ENCODE data around the gene PARVG.

The PARVG gene

DNA sequence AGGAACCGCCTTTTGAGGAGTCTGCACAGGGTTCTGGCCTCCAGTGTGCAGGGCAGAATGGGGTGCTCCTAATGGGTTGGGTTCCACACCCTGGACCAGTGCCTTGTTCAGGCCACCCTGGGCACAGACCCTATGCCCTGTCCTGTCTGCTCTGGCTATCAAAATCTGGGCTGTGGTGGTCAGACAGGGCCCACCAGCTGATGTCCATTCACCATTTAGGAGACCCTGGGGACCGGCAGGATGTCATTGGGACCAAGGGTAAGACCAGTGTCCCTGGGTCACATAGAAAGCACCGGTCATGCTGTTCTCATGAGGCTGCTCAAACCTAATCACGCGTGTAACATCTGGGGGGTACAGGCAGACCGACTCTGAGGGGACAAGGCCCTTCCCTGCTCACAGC lies 37.3 kb downstream of the PARVG start:
- Histone ChIP-seq H3K79me2 (no peaks in the 10 kb centered on the region), H3K9me3 (ENCODE audit: control insufficient read depth, low read length) (no peaks in the 10 kb centered on the region), H3K4me2 (ENCODE audit: low read length) (no peak overlapping the region), H3K36me3 (ENCODE audit: control insufficient read depth, insufficient read depth, low read length) (no peaks in the 10 kb centered on the region), H3K4me3 (ENCODE audit: low read depth, low read length) (no peak overlapping the region), H3K9ac (no peak overlapping the region), H2AFZ (no peak overlapping the region), H3K4me1 (no peaks in the 10 kb centered on the region), H3K27ac (no peak overlapping the region), H3K27me3 (ENCODE audit: control insufficient read depth, insufficient read depth, low read length) (no peaks in the 10 kb centered on the region)
- TF ChIP-seq, protein P1, sequence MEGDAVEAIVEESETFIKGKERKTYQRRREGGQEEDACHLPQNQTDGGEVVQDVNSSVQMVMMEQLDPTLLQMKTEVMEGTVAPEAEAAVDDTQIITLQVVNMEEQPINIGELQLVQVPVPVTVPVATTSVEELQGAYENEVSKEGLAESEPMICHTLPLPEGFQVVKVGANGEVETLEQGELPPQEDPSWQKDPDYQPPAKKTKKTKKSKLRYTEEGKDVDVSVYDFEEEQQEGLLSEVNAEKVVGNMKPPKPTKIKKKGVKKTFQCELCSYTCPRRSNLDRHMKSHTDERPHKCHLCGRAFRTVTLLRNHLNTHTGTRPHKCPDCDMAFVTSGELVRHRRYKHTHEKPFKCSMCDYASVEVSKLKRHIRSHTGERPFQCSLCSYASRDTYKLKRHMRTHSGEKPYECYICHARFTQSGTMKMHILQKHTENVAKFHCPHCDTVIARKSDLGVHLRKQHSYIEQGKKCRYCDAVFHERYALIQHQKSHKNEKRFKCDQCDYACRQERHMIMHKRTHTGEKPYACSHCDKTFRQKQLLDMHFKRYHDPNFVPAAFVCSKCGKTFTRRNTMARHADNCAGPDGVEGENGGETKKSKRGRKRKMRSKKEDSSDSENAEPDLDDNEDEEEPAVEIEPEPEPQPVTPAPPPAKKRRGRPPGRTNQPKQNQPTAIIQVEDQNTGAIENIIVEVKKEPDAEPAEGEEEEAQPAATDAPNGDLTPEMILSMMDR (IDR thresholded peaks at IDR 0.05) = no peak

DNA sequence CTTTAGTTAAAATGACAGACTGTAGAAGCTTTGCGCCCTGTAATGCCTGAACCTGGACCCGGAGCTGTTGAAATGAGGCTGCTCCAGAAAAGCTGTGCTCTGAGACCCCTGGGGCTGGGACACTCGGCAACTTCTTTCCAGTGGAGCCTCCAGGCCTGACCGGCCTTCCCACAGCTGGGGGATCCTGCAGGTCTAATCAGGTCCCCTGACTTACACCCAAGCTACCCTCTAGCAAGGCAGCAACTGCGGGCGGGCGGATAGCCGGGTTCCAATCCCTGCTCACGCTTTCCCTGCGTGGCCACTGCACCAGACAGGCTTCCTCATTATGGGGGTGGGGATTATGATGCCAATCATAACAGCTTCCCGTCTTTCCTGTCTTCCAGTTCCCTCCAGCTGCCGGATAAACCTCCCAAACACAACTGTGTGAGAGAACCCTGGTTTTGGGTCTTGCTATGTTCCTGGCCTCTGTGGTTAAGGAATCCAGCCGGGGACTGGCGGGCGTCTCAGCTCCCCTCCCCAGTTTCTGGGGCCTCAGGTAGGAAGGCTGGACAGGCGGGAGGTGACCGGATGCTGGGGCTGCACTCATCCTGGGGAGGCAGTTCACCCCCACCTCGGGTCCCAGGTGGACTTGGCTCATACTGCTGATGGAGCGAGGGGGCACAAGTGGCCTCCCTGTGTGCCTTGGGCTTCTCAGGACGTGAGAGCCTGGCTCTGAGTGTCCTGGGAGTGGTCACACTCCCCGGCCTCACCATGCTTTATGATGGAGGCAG lies 38.6 kb downstream of the PARVG start:
- Histone ChIP-seq H2AFZ (no peak overlapping the region), H3K27me3 (ENCODE audit: control insufficient read depth, insufficient read depth, low read length) (no peaks in the 10 kb centered on the region), H3K4me2 (ENCODE audit: low read length) (no peak overlapping the region), H3K79me2 (no peaks in the 10 kb centered on the region), H3K27ac (no peak overlapping the region), H3K4me1 (no peaks in the 10 kb centered on the region), H3K36me3 (ENCODE audit: control insufficient read depth, insufficient read depth, low read length) (no peaks in the 10 kb centered on the region), H3K9me3 (ENCODE audit: control insufficient read depth, low read length) (no peaks in the 10 kb centered on the region), H3K9ac (no peak overlapping the region), H3K4me3 (ENCODE audit: low read depth, low read length) (no peak overlapping the region)
- TF ChIP-seq, protein P1 (IDR thresholded peaks at IDR 0.05) = no peak

DNA sequence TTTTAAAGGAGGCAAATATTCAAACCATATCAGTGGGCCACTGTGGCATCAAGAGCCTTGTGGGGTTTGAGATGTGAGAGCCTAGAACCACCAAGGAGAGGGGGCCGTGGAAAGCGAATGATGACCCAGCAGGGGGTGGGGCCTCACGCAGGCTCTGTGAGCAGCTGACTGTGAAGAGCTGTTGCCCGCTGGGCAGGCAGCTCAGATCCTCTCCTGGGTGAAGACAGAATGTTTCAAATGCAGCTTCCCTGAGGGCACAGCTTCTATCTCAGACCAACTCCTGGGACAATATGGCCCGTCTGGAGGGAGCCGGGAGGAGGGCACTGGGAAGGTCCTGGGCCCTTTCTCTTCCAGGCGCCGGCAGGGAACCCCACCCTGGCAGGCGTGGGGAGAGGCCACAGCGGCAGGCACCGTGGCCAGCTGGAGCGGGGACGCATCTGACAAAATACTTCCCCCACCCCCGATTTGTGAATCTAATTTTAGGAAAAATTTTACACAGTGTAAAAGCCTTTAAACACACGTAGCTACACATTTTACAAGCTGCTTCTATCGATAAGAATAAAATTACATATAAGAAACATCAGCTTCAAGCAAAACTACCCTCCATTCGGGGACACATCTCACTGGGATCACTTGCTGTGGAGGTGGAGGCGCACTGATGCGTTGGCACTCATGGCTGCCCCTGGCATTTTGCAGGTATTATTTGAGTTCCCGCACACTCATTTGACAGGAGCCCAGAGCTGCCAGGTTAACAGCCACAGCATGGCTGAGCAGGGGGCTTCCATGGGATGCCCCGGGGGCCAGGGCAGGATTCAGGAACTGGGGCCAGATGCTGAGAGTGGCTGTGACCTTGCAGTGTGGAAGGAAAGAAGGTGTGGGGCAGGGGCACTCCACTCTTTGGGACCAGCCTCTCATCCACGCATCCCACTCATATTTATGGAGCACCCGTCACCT lies 40.3 kb downstream of the PARVG start:
- H3K27me3 ChIP-seq (ENCODE audit: control insufficient read depth, insufficient read depth, low read length) = no peaks in the 10 kb centered on the region
- no peak overlapping the region for H2AFZ ChIP-seq
- no peaks in the 10 kb centered on the region for H3K9me3 ChIP-seq (ENCODE audit: control insufficient read depth, low read length)
- TF ChIP-seq, protein P1 (IDR thresholded peaks at IDR 0.05) = no peak
- H3K4me1 ChIP-seq = no peaks in the 10 kb centered on the region
- H3K27ac ChIP-seq = no peak overlapping the region
- no peak overlapping the region for H3K4me2 ChIP-seq (ENCODE audit: low read length)
- no peak overlapping the region for H3K9ac ChIP-seq
- no peaks in the 10 kb centered on the region for H3K36me3 ChIP-seq (ENCODE audit: control insufficient read depth, insufficient read depth, low read length)
- H3K79me2 ChIP-seq = no peaks in the 10 kb centered on the region
- H3K4me3 ChIP-seq (ENCODE audit: low read depth, low read length) = no peak overlapping the region

DNA sequence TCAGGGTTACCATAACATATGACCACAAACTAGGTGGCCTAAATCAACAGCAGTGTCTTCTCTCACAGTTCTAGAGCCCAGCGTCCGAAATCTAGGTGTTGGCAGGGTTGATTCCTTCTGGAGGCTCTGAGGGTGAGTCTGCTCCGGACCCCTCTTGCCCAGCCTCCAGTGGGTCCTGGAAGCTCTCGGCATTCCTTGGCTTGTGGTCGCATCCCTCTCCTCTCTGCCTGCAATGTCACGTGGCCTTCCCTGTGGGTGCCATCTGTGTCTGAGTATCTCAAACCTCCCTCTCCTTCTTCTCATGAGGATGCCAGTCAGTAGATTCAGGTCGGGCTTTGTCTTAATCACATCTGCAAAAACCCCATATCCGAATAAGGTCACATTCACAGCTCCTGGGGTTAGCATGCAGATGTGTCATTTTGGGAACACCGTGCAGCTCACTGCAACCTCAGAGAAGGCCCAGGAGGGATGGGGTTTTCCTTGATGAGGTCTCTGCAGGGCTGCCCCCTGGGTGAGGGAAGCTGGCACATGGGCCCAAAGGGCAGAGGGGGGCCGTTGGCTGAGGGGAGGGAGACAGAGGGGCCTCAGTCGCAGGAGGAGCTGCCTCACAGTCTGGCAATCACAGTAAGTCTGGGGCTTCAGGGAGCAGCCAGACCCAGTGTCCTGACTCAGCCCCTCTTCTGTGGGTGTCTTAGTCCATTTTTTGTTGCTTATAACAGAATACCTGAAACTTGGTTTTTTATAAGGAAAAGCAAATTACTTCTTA lies 41.2 kb downstream of the PARVG start:
- H3K27ac ChIP-seq = no peak overlapping the region
- H3K4me2 ChIP-seq (ENCODE audit: low read length) = no peak overlapping the region
- no peaks in the 10 kb centered on the region for H3K9me3 ChIP-seq (ENCODE audit: control insufficient read depth, low read length)
- H3K36me3 ChIP-seq (ENCODE audit: control insufficient read depth, insufficient read depth, low read length) = no peaks in the 10 kb centered on the region
- no peak overlapping the region for H3K9ac ChIP-seq
- no peak overlapping the region for H2AFZ ChIP-seq
- H3K27me3 ChIP-seq (ENCODE audit: control insufficient read depth, insufficient read depth, low read length) = no peaks in the 10 kb centered on the region
- no peaks in the 10 kb centered on the region for H3K79me2 ChIP-seq
- H3K4me3 ChIP-seq (ENCODE audit: low read depth, low read length) = no peak overlapping the region
- TF ChIP-seq, protein P1 (IDR thresholded peaks at IDR 0.05) = no peak
- H3K4me1 ChIP-seq = no peaks in the 10 kb centered on the region

Data from parathyroid adenoma (tissue), 2 donors.